Dermis blood vessel endothelial cell (primary cell): ENCODE measurements around the gene PRAMEF4. TPM values are rescaled to one million over a fixed set of nuclear protein-coding genes. Genes with fewer than 3 reads are reported as not detected.
"Not testable (repeated sequence)": the region's sequence is repeated elsewhere in the genome, so short reads cannot be mapped to it uniquely, and the experiment has no call there.

Source experiments
- DNase-seq: peaks from one replicate; pipeline ENCODE4 v3.0.0; 2010
- total RNA-seq: library from RNA; depleted of rRNA; stranded (reverse); fragments of >200 nt; gene quantifications from 2 replicates; pipeline ENCODE4 v1.2.3, GENCODE V29; 2014

Gene PRAMEF4
- total RNA-seq, result not detected in 2 replicates

DNA sequence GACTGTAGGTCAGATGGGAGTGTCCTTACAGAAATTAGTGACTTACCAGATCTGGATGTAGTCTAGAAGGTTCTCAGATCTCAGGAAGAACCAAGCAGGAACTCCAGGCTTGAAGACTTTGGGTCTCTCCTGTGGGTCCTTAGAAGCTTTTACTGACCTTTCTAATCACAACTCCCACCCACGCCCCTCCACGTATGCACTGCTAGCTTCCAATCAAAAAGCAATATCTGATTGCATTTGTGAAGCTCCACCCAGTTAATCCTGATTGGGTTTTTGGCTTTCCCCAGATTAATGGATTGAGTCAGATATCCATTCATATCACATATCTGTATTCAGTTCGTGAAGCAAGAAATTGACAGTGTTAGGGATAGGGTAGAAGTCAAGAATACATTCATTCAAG lies at the start of gene PRAMEF4:
PRAMEF4 (minus strand) TSS at position 101 of the 400 bp plus-strand sequence. CDS start 2,807 bp downstream, outside the sequence.
- not testable (repeated sequence) for DNase-seq

DNA sequence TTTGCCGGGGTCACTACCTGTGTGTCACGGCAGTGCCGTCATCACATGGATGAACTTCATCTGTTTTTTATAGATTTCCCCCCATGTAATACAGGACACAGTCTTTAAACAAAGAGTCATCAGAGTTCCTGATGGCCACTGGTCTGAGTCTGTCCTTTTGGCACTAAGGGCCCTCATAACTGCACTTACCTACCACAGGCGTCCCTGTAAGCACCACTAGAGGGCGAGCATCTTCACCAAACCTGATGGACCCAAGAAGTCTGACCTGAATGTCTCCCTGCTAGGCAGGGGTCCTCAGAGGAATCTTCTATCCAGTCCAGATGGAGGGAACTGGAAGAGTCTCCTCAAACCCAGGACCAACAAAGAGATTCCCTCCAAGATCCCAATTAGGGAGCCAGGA lies 38.4 kb upstream of the PRAMEF4 start:
- DNase-seq, result not testable (repeated sequence)

DNA sequence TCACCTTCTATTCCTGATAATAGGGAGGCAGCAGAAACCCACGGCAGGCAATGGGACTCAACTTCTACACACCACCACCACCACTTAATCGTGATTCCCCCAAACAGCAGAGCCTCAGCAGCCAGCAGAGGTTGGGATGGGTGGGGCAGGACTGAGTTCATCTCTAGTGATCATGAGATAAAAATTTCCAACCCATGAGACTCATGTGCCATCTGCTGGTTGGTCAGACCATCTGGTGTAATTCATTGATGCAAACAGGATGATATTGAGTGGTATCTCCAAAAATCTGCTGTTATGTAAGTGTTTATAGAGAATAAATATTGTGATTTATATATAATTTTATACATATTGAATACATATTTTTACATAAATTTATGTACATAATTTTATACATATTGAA lies 35.7 kb upstream of the PRAMEF4 start:
- DNase-seq, result not testable (repeated sequence)

GRCh38 chr1:12916310-12916709 lies 30.3 kb upstream of the PRAMEF4 start, which contains the start of gene PRAMEF7:
TSS of gene PRAMEF7 (plus strand) at chr1:12916610. CDS start at chr1:12917693, 1,083 bp downstream.
- DNase-seq, result not testable (repeated sequence)

GRCh38 chr1:12903793-12904572 lies 18.0 kb upstream of the PRAMEF4 start:
- DNase-seq, result not testable (repeated sequence)

DNA sequence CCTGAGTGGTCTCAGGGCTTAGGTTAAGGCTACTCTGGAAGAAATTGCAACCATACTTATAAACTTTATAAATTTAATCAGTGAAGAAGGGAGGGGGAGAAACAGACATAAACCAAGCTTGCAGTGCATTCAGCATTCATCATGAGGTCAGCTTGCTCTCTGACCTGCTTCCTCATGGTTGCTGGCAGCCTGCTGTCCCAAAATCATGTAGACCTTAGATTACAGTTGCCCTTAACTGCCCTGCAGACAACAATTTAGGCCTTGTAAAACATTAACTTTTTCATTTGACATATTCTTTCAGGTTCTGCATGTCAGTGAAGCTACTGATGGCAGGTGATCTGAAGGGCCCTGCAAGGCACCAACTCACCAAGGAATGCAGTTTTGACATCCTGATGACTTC lies 13.2 kb upstream of the PRAMEF4 start:
- DNase-seq, result not testable (repeated sequence)

DNA sequence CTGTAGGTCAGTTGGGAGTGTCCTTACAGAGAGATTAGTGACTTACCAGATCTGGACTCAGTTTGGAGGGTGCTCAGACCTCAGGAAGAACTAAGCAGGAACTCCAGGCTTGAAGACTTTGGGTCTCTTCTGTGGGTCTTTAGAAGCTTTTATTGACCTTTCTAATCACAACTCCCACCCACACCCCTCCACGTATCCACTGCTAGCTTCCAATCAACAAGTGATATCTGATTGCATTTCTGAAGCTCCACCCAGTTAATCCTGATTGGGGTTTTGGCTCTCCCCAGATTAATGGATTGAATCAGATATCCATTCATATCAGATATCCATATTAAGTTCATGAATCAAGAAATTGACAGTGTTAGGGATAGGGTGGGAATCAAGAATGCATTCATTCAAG lies 12.2 kb upstream of the PRAMEF4 start, which contains the start of gene PRAMEF10:
PRAMEF10 (minus strand) TSS at position 101 of the 400 bp plus-strand sequence. CDS start 2,423 bp downstream, outside the sequence.
- DNase-seq, result not testable (repeated sequence)

- DNase-seq, result not testable (repeated sequence)
These were observed 7.5 kb downstream of the PRAMEF4 start for GRCh38 chr1:12878453-12878852.

- DNase-seq, result not testable (repeated sequence)
These were observed 22.7 kb downstream of the PRAMEF4 start for GRCh38 chr1:12863131-12863880.

DNA sequence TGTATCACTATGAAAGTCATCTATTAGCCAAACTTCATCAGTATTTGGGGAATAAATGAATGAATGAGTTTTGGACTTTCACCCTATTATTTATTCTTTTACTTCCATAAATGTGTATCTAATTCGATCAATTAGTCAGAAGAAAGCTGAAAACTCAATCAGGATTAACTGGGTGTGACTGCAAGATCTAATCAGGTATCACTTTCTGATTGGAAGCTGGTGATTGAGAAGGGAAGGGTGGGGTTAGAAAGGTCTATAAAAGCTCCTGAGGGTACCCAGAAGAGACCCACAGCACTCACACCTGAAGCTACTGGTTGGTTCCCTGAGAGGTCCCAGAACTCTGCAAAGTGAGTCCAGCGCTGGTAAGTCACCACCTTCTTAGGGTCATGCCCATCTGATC lies 29.2 kb downstream of the PRAMEF4 start, which contains the start of gene PRAMEF2:
PRAMEF2 (plus strand) TSS at position 301 of the 400 bp plus-strand sequence. CDS start 1,924 bp downstream, outside the sequence.
- DNase-seq, result not testable (repeated sequence)

DNA sequence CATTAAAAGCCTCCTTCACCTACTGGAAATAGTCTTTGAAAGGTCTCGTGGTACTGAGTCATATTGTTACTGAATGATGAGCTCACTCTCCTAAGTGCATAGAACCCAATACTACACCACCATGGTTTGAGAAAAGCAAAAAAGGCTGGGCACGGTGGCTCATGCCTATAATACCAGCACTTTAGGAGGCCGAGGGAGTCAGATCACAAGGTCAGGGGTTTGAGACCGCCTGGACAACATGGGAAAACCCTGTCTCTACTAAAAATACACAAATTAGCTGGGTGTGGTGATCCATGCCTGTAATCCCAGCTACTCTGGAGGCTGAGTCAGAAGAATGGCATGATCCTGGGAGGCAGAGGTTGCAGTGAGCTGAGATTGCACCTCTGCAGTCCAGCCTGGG lies 34.2 kb downstream of the PRAMEF4 start:
- no peak for DNase-seq

DNA sequence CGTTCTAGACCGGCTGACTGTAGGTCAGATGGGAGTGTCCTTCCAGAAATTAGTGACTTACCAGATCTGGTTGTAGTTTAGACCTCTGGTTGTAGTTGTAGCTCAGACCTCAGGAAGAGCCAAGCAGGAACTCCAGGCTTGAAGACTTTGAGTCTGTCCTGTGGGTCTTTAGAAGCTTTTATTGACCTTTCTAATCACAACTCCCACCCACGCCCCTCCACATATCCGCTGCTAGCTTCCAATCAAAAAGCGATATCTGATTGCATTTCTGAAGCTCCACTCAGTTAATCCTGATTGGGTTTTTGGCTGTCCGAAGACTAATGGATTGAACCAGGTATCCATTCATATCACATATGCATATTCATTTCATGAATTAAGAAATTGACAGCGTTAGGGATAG lies 37.4 kb downstream of the PRAMEF4 start, which contains the start of gene HNRNPCL1:
HNRNPCL1 (minus strand) TSS at position 101 of the 400 bp plus-strand sequence. CDS start 431 bp downstream, outside the sequence.
- DNase-seq, result not testable (repeated sequence)

GRCh38 chr1:12833251-12833650 lies 52.8 kb downstream of the PRAMEF4 start:
- DNase-seq, result not testable (repeated sequence)

GRCh38 chr1:12831310-12831709 lies 54.7 kb downstream of the PRAMEF4 start, which contains the start of gene PRAMEF11:
TSS of gene PRAMEF11 (minus strand) at chr1:12831410. CDS start at chr1:12828789, 2,621 bp downstream.
- DNase-seq, result not testable (repeated sequence)

Other genes with a start within 250 kb of the PRAMEF4 start
- not detected in 2 replicates for gene AADACL4, start 242.1 kb downstream of the PRAMEF4 start, total RNA-seq
- not detected in 2 replicates for gene AADACL3, start 170.1 kb downstream of the PRAMEF4 start, total RNA-seq
- gene CFAP107, start 140.0 kb downstream of the PRAMEF4 start, total RNA-seq, result not detected in 2 replicates
- not detected in 2 replicates for gene PRAMEF12, start 112.5 kb downstream of the PRAMEF4 start, total RNA-seq
- gene PRAMEF1, start 94.8 kb downstream of the PRAMEF4 start, total RNA-seq, result not detected in 2 replicates
- not detected in 2 replicates for gene PRAMEF11, start 54.8 kb downstream of the PRAMEF4 start, total RNA-seq
- not detected in 2 replicates for gene HNRNPCL1, start 37.5 kb downstream of the PRAMEF4 start, total RNA-seq
- gene PRAMEF2, start 29.1 kb downstream of the PRAMEF4 start, total RNA-seq, result not detected in 2 replicates
- not detected in 2 replicates for gene PRAMEF10, start 12.1 kb upstream of the PRAMEF4 start, total RNA-seq
- gene PRAMEF7, start 30.4 kb upstream of the PRAMEF4 start, total RNA-seq, result not detected in 2 replicates
- not detected in 2 replicates for gene PRAMEF6, start 61.4 kb upstream of the PRAMEF4 start, total RNA-seq
- gene PRAMEF27, start 170.4 kb upstream of the PRAMEF4 start, total RNA-seq, result not detected in 2 replicates
- not detected in 2 replicates for gene HNRNPCL3, start 174.6 kb upstream of the PRAMEF4 start, total RNA-seq
- gene PRAMEF25, start 184.6 kb upstream of the PRAMEF4 start, total RNA-seq, result not detected in 2 replicates
- not detected in 2 replicates for gene HNRNPCL2, start 230.7 kb upstream of the PRAMEF4 start, total RNA-seq